ENCODE measurements around the gene CCDC190.
"Not testable (repeated sequence)": the region's sequence is repeated elsewhere in the genome, so short reads cannot be mapped to it uniquely, and the experiment has no call there.

The CCDC190 gene, protein sequence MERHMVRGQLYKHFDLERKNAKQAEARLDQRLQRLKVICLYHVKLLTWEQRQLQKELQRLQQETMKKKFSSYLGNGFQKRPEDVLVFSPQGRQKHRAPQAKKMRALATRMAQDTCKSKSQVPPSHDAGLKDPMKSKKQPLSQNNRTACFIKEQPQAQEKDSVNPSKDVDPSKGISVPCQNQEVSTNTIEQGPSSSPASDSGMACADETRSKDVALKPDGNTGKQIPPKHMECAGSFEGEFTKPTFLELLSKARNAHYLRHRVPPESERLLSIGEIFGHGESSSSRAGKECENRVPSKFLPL

GRCh38 chr1:162861101-162861500 lies at the start of gene CCDC190:
Gene CCDC190, minus strand, starts transcription at chr1:162861175. Its CDS starts 1,529 bp downstream, at chr1:162859646.
- no peak for DNase-seq (ENCODE audit: low spot score)

DNA sequence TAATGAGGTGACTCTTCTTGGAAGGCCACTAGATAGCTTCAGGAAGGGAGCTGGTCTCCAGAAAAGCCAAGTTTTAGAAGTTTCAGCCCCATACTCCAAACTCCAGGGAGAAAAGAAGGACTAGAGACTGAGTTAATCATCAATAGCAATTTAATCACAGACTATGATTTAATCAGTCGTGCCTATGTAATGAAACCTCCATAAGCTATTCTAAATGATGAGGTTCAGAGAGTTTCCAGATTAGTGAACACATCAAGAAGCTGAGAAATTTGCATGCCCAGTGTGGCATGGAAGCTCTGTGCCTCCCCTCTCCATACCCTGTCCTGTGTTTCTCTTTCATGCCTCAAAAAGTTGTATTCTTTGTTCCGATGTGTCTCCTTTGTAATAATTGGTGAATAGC lies 49.2 kb upstream of the CCDC190 start:
- no peak for DNase-seq (ENCODE audit: low spot score)

DNA sequence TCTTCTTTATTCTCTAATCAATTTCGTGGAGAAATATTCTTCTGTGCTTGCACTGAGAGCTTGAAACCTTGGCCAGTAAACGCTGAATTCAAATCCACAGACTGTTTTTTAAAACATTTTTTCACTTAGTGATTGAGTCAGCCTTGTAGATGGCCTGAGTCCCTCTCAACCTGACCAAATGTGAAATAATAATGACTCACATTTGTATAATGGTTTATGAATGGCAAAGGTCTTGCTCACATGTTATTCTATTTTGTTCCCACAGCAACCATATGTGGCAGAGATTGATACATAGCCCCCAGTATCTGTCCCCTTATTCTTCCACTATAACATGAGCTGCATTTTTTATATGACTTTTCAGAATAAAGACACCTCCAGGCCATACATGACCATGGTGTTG lies 47.8 kb upstream of the CCDC190 start:
- no peak for DNase-seq (ENCODE audit: low spot score)

- no peak for DNase-seq (ENCODE audit: low spot score)
These were observed 47.3 kb upstream of the CCDC190 start for GRCh38 chr1:162908236-162908635.

- no peak for DNase-seq (ENCODE audit: low spot score)
These were observed 45.5 kb upstream of the CCDC190 start for GRCh38 chr1:162906485-162906884.

- DNase-seq (ENCODE audit: low spot score): no peak
These were observed 44.5 kb upstream of the CCDC190 start for GRCh38 chr1:162905174-162906158.

GRCh38 chr1:162904579-162904978 lies 43.6 kb upstream of the CCDC190 start:
- no peak for DNase-seq (ENCODE audit: low spot score)

DNA sequence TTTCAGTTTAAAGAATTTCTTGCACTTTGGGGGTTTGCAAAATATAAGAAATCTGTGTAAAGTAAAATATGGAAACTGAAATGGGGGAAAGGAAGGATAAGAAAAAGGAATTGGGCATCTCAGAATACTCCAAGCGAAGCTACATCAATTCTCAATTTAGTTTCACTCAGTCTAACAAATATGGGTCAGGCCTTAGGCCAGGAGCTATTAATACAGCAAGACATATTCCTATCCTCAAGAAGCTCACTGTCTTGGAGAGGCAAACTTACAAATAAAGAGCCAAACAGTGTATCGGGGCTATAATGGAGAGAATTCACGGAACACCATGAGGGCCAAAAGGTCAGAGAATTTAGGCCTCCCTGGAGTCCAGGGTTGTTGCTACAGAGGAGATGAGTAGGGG lies 43.0 kb upstream of the CCDC190 start:
- no peak for DNase-seq (ENCODE audit: low spot score)

DNA sequence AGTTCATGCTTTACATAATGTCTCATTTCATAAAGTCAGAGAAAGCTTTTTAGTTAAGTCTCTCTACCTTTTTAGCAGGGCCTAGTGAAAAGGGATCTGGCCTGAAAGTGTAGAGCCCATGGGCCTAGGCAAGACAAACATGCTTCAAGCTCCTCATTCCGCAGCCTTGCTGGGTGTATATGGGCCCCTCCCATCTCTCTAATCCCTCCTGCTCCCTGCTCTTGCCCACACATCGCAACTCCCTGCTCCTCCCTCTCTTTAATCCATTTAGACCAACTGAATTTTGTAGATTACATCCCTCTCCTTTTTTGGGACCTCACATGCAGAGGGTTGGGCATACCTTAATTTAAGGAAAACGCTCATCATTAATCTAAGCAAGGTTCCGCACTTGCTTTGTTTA lies 42.3 kb upstream of the CCDC190 start:
- no peak for DNase-seq (ENCODE audit: low spot score)

DNA sequence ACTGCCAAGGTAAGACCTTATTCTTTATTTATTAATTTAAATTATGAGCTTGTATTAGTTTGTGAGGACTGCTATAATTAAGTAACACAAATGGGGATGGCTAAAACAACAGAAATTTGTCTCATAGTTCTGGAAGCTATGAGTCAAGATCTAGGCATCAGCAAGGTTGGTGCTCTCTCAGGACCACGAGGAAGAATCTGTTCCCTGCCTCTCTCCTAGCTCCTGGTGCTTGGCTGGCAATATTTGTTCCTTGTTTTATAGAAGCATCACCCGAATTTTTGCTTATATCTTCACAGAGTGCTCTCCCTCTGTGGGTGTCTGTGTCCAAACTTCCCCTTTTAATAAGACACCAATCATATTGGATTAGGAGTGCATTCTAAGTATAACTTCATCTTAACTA lies 41.4 kb upstream of the CCDC190 start:
- DNase-seq (ENCODE audit: low spot score): no peak

- DNase-seq (ENCODE audit: low spot score): no peak
These were observed 40.3 kb upstream of the CCDC190 start for GRCh38 chr1:162901243-162901642.

DNA sequence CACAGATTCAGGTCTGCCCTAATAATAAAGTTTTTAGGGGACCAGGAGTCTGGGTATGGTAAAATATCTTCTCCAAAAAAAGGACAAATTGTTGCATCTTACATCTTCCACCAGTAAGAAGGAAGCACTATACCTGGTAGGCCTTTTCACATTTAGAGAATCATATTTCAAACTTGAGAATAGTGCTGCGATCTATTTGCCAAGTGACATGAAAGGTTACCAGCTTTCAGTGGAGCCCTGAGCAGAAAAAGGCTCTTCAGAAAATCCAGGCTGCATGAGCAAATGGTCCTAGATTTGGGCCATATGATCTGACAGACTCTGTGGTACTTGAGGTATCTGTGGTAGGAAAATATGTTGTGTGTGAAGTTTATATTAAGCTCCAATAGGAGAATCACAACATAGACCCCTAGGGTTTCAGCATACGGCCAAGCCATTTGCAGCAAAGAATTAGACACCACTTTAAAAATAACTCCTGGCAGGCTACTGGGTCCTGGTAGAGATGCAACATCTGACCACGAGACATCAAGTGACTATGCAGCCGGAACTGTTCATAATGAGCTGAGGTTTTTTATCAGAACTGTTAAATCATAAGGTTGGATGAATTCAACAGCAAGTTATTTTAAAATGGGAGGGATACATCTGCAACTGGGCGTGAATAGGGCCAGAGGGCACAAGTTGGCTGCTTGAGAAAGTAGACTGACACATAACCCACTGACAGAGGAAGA lies 38.6 kb upstream of the CCDC190 start:
- DNase-seq (ENCODE audit: low spot score): no peak

- DNase-seq (ENCODE audit: low spot score): no peak
These were observed 32.6 kb upstream of the CCDC190 start for GRCh38 chr1:162893612-162893908.

- no peak for DNase-seq (ENCODE audit: low spot score)
These were observed 32.1 kb upstream of the CCDC190 start for GRCh38 chr1:162892906-162893611.

GRCh38 chr1:162889989-162890388 lies 29.0 kb upstream of the CCDC190 start:
- DNase-seq (ENCODE audit: low spot score): no peak

DNA sequence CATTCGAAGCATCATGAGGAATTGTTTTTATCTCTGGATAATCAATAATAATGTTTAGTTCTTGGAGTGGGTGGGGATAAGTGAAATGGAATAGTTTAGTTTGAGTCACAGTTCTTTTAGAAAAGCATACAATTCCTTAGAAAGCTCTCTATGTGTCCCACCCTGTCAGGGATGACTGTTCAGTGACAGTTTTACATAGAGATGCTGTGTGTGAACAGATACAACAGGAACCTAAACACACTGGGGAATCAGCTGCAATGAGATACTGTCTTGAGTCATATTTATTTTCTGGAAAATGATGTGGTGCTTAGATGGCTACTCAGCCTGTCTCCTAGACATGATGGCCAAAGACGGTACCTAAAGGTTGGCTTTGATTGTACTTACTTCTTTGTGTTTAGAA lies 25.7 kb upstream of the CCDC190 start:
- no peak for DNase-seq (ENCODE audit: low spot score)

DNA sequence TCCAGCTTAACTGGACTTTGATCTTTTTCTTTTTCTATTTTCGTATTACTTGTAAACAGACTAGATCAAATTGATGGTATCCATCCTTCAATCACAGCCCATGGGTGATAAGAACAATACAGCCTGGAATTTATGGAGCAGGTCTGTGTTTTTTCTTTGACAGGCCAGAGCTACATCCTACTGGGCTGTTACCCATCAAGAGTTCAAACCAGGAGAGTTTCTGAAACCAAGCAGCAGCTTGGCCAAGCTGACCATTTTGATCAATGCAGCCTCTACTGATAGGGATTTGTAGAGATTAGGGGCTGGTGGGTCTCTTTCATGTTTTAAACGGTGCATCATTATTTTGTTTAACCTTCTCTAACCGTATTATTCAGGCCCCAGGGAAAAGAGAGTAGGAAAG lies 24.3 kb upstream of the CCDC190 start:
- no peak for DNase-seq (ENCODE audit: low spot score)

GRCh38 chr1:162884831-162885230 lies 23.9 kb upstream of the CCDC190 start:
- no peak for DNase-seq (ENCODE audit: low spot score)

DNA sequence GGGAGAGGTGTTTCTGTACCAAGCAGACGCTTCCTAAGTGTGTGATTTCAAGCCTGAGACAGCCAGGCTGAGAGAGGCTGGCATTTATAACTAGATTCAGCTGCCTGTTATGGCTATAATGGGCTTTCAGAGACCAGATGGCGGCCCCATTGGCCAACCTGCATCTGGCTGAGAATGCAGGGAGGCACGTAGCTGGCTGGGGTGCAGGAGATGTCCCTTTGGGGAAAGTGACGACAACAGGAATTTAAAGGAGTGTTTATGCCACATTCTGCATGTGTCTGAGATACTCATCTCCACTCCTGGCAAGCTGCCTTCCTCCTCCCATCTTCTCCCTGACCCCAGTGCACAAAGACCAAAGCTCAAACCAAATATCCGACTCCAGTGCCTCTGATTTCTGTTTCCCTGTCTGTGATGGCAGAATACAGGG lies 21.3 kb upstream of the CCDC190 start:
- DNase-seq (ENCODE audit: low spot score): no peak

DNA sequence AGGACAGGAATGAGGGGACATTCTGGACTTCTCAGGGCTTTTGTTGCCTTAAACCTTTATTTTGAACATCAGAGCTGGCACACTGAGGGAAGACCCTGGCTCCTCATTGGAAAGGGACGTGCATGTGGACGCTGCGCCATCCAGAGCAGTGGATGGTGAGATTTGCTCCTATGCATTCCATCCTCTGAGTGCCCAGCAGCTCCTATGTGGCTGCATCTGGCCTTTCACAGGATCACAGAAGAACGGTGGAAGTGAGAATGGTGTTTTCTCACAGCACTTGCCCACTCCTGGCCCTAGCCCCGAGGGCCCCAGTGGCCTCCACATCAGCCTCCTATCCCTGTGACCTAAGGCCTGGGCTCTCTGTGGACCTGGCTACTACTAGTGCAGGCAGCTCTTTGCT lies 20.6 kb upstream of the CCDC190 start:
- DNase-seq (ENCODE audit: low spot score): no peak

- not testable (repeated sequence) for DNase-seq (ENCODE audit: low spot score)
These were observed 19.6 kb upstream of the CCDC190 start for GRCh38 chr1:162880617-162881016.

DNA sequence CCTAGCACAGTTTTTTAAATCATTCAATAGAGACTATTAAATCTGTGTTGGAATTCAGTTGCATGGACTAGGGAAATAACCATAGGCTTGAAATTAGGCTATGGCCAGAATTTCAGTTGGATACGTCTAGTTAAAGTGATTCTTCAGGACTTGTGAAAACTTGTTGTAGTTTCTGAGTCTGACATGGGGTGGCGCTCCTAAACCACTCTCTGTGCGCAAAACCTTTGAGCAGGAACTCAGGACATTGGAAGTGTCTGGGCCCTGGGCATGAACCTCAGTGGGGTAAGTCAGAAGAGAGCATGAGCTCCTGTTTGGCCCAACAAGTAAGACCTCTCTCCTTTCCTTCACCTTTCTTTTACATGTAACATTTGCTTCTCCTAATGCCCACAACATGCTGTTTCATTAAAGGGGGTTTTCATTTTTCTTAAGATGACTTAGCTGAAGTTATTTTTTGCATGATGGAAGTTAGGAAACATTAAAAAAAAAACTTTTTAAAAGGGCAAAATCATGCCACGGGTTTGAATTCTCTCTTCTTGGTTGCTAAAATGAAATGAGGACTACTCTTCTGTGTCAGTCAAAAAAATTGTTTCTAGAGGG lies 17.1 kb upstream of the CCDC190 start:
- no peak for DNase-seq (ENCODE audit: low spot score)

All from CD4-positive, alpha-beta T cell treated with Interleukin-2 at 100 ng/mL for 4 hours (primary cell).